GM23338 (cell line): ENCODE results near the gene PF4V1. TPM values are rescaled to one million over a fixed set of nuclear protein-coding genes. Genes with fewer than 3 reads are reported as not detected.

ENCODE experiments used
- ATAC-seq: fragments of 200-7000 bp; cut with Tn5 transposase; 3 replicates; pipeline ENCODE4 v1.9.1; 2020
- DNase-seq: peaks from one replicate; pipeline ENCODE4 v3.0.0-alpha.2; 2015; ENCODE audit warnings: low spot score
- H2AFZ ChIP-seq: fragments of 200-600 bp; sonication (generic); 2 replicates; pipeline ENCODE4 v1.8.0; 2016; ENCODE audit warnings: antibody characterized with exemption, mild to moderate bottlenecking, moderate library complexity
- H3F3A ChIP-seq: fragments of 200-600 bp; sonication (generic); replicated peaks from 2 replicates; pipeline ENCODE4 v1.8.0; 2017; ENCODE audit warnings: antibody characterized with exemption, mixed run types, low read depth
- H3K27ac ChIP-seq: fragments of 200-600 bp; sonication (generic); 2 replicates; pipeline ENCODE4 v1.6.1; 2016; ENCODE audit warnings: low read depth
- H3K27me3 ChIP-seq: fragments of 200-600 bp; sonication (generic); 2 replicates; pipeline ENCODE4 v1.8.0; 2016; ENCODE audit warnings: mild to moderate bottlenecking, mixed run types, moderate library complexity; ENCODE audit not compliant: insufficient read depth
- H3K36me3 ChIP-seq: fragments of 200-600 bp; sonication (generic); 2 replicates; pipeline ENCODE4 v1.8.0; 2016; ENCODE audit warnings: mild to moderate bottlenecking; ENCODE audit not compliant: insufficient read depth
- H3K4me1 ChIP-seq: fragments of 200-600 bp; sonication (generic); 2 replicates; pipeline ENCODE4 v1.8.0; 2016; ENCODE audit warnings: mild to moderate bottlenecking, moderate library complexity; ENCODE audit not compliant: insufficient read depth
- H3K4me2 ChIP-seq: fragments of 200-600 bp; sonication (generic); 2 replicates; pipeline ENCODE4 v1.7.1; 2017; ENCODE audit warnings: mixed run types
- H3K4me3 ChIP-seq: fragments of 200-600 bp; sonication (generic); 2 replicates; pipeline ENCODE4 v1.6.1; 2016; ENCODE audit warnings: mixed run types
- H3K79me2 ChIP-seq: fragments of 200-600 bp; sonication (generic); replicated peaks from 2 replicates; pipeline ENCODE4 v1.8.0; 2017; ENCODE audit warnings: mild to moderate bottlenecking; ENCODE audit not compliant: insufficient read depth
- H3K9me2 ChIP-seq: fragments of 200-600 bp; sonication (generic); 2 replicates; pipeline ENCODE4 v1.8.0; 2017; ENCODE audit not compliant: insufficient read depth
- H4K20me1 ChIP-seq: fragments of 200-600 bp; sonication (generic); replicated peaks from 2 replicates; pipeline ENCODE4 v1.8.0; 2017; ENCODE audit warnings: mild to moderate bottlenecking; ENCODE audit not compliant: insufficient read depth
- H3K27ac Mint-ChIP-seq: 2 replicates; pipeline ENCODE4 v1.8.0; 2020; ENCODE audit warnings: inconsistent platforms, mild to moderate bottlenecking, moderate library complexity, mixed read lengths
- H3K27me3 Mint-ChIP-seq: 3 replicates; pipeline ENCODE4 v1.8.0; 2022; ENCODE audit warnings: low read depth, mild to moderate bottlenecking, moderate library complexity, mixed read lengths, inconsistent platforms; ENCODE audit not compliant: insufficient read depth, poor library complexity
- H3K36me3 Mint-ChIP-seq: 3 replicates; pipeline ENCODE4 v1.8.0; 2021; ENCODE audit warnings: low read depth, mild to moderate bottlenecking, inconsistent platforms, moderate library complexity, mixed read lengths
- H3K4me1 Mint-ChIP-seq: 3 replicates; pipeline ENCODE4 v1.8.0; 2020; ENCODE audit warnings: mild to moderate bottlenecking, inconsistent platforms, mixed read lengths
- H3K4me3 Mint-ChIP-seq: 3 replicates; pipeline ENCODE4 v1.8.0; 2021; ENCODE audit warnings: moderate library complexity, mild to moderate bottlenecking, inconsistent platforms, mixed read lengths
- H3K9me3 Mint-ChIP-seq: 3 replicates; pipeline ENCODE4 v1.8.0; 2020; ENCODE audit warnings: moderate library complexity, mild to moderate bottlenecking, inconsistent platforms, mixed read lengths
- CREB1 ChIP-seq: fragments of 250-450 bp; sonication (Bioruptor Pico); IDR thresholded peaks from 2 replicates; pipeline ENCODE4 v1.5.0; 2020; ENCODE audit warnings: low read depth, mild to moderate bottlenecking, moderate library complexity
- ETS1 ChIP-seq: IDR thresholded peaks from 2 replicates; pipeline ENCODE4 v1.6.1; 2016; ENCODE audit warnings: antibody characterized with exemption
- EZH2 ChIP-seq: fragments of 200-600 bp; sonication (generic); IDR thresholded peaks from one replicate; pipeline ENCODE4 v1.8.0; 2017; ENCODE audit warnings: antibody characterized with exemption, mild to moderate bottlenecking, low read depth; ENCODE audit not compliant: unreplicated experiment
- EZH2phosphoT487 ChIP-seq: fragments of 200-600 bp; sonication (generic); IDR thresholded peaks from one replicate; pipeline ENCODE4 v1.8.1; 2018; ENCODE audit warnings: antibody characterized with exemption; ENCODE audit not compliant: unreplicated experiment
- JUNB ChIP-seq: IDR thresholded peaks from one replicate; pipeline ENCODE4 v1.6.1; 2016; ENCODE audit warnings: antibody characterized with exemption; ENCODE audit not compliant: unreplicated experiment
- NANOG ChIP-seq: IDR thresholded peaks from 2 replicates; pipeline ENCODE4 v1.6.1; 2016; ENCODE audit warnings: antibody characterized with exemption, borderline replicate concordance
- POLR2AphosphoS5 ChIP-seq: IDR thresholded peaks from 2 replicates; pipeline ENCODE4 v1.6.1; 2016; ENCODE audit warnings: antibody characterized with exemption, low read depth
- REST ChIP-seq: IDR thresholded peaks from one replicate; pipeline ENCODE4 v1.6.1; 2018; ENCODE audit warnings: antibody characterized with exemption; ENCODE audit not compliant: unreplicated experiment
- STAT1 ChIP-seq: IDR thresholded peaks from one replicate; pipeline ENCODE4 v1.6.1; 2016; ENCODE audit warnings: antibody characterized with exemption; ENCODE audit not compliant: unreplicated experiment
- ZNF114 ChIP-seq: fragments of 250-450 bp; sonication (Bioruptor Pico); IDR thresholded peaks from 2 replicates; pipeline ENCODE4 v1.5.0; 2020; ENCODE audit warnings: mild to moderate bottlenecking, moderate library complexity
- ZNF331 ChIP-seq: fragments of 250-450 bp; sonication (Bioruptor Pico); IDR thresholded peaks from 2 replicates; pipeline ENCODE4 v1.5.0; 2020; ENCODE audit warnings: low read depth, mild to moderate bottlenecking, moderate library complexity
- ZNF462 ChIP-seq: fragments of 250-450 bp; sonication (Bioruptor Pico); IDR thresholded peaks from 2 replicates; pipeline ENCODE4 v1.5.0; 2020; ENCODE audit warnings: mild to moderate bottlenecking, moderate library complexity
- polyA plus RNA-seq: library from polyadenylated mRNA; unstranded; fragments of >200 nt; fragmentation: Nextera tagmentation; extraction: Ambion mirVana; gene quantifications from 2 replicates; pipeline ENCODE4 v1.2.1, GENCODE V29; 2016
- total RNA-seq: library from RNA; depleted of rRNA; stranded (reverse); fragments of >200 nt; shearing (Covaris generic); gene quantifications from 2 replicates; pipeline ENCODE4 v1.2.3, GENCODE V29; 2014
- TF ChIP-seq, protein P1 (sequence below), 2 experiments: fragments of 200-600 bp in 1 of 2; sonication (generic) in 1 of 2; conservative IDR thresholded peaks; 2 replicates each; pipeline versions ENCODE4 v1.5.1 to v1.6.1; 2016 to 2017; ENCODE audit warnings: antibody characterized with exemption in 2 of 2, low read depth in 2 of 2, mild to moderate bottlenecking in 2 of 2, moderate library complexity in 1 of 2

The PF4V1 gene
- total and polyA plus RNA-seq, 2 experiments from 2014 or later = 0.66 TPM; not detected in 1

GRCh38 chr4:73875401-73875800 is 22.3 kb downstream of the PF4V1 start:
- DNase-seq (no peak), ATAC-seq (no peak)
- H3F3A ChIP-seq = no peaks in the 10 kb centered on the region
- no peaks in the 10 kb centered on the region for H3K36me3 Mint-ChIP-seq
- no peak overlapping the region for H2AFZ ChIP-seq
- H3K4me3 ChIP-seq = no peak overlapping the region
- H3K4me1 ChIP-seq = peaks cover under 1% of the 10 kb centered on the region; the same call in 1 of the 2 replicates
- H3K9me2 ChIP-seq = no peaks in the 10 kb centered on the region
- no peak overlapping the region for H3K4me3 Mint-ChIP-seq
- no peaks in the 10 kb centered on the region for H4K20me1 ChIP-seq
- no peak overlapping the region for H3K27ac Mint-ChIP-seq
- H3K4me2 ChIP-seq = no peak overlapping the region
- no peak overlapping the region for H3K27ac ChIP-seq
- TF ChIP-seq EZH2 = no peak
- no peak for TF ChIP-seq CREB1 (CRISPR knock-in tag)
- TF ChIP-seq, protein P1, sequence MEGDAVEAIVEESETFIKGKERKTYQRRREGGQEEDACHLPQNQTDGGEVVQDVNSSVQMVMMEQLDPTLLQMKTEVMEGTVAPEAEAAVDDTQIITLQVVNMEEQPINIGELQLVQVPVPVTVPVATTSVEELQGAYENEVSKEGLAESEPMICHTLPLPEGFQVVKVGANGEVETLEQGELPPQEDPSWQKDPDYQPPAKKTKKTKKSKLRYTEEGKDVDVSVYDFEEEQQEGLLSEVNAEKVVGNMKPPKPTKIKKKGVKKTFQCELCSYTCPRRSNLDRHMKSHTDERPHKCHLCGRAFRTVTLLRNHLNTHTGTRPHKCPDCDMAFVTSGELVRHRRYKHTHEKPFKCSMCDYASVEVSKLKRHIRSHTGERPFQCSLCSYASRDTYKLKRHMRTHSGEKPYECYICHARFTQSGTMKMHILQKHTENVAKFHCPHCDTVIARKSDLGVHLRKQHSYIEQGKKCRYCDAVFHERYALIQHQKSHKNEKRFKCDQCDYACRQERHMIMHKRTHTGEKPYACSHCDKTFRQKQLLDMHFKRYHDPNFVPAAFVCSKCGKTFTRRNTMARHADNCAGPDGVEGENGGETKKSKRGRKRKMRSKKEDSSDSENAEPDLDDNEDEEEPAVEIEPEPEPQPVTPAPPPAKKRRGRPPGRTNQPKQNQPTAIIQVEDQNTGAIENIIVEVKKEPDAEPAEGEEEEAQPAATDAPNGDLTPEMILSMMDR (conservative IDR thresholded peaks at IDR 0.05; ENCODE audit: low read depth in 2 of 2) = no peak
- TF ChIP-seq STAT1 = no peak
- TF ChIP-seq NANOG = no peak
- TF ChIP-seq REST = no peak
- no peak for TF ChIP-seq ZNF462
- no peak for TF ChIP-seq ZNF114 (CRISPR knock-in tag)
- TF ChIP-seq JUNB = no peak
- no peak for TF ChIP-seq POLR2AphosphoS5
- TF ChIP-seq EZH2phosphoT487 = no peak
- no peak for TF ChIP-seq ZNF331 (CRISPR knock-in tag)
- no peak for TF ChIP-seq ETS1
- H3K27me3 ChIP-seq = peaks cover 3% of the 10 kb centered on the region; the same call in 1 of the 2 replicates
- H3K9me3 Mint-ChIP-seq = no peaks in the 10 kb centered on the region
- H3K27me3 Mint-ChIP-seq = no peaks in the 10 kb centered on the region
- no peaks in the 10 kb centered on the region for H3K36me3 ChIP-seq
- no peaks in the 10 kb centered on the region for H3K79me2 ChIP-seq
- H3K4me1 Mint-ChIP-seq = 0 out of 3 replicates have a peak, but pooled peaks cover 3% of the 10 kb centered on the region
